Tibial artery (tissue), 4 donors: ENCODE results near the gene CCDC197.

Experiments
- DNase-seq, 2 donors: peaks; one replicate each; pipeline ENCODE4 v3.0.0-alpha.2; 2019
- H3K27ac ChIP-seq, 2 donors: fragments of 200-600 bp; sonication (generic) in 1 of 2; 1 replicate in 1 of 2; 2 replicates in 1 of 2; pipeline ENCODE4 v1.5.1; 2018 to 2019; ENCODE audit warnings: mild to moderate bottlenecking in 1 of 2
- H3K27me3 ChIP-seq, 2 donors: fragments of 200-600 bp; sonication (generic) in 1 of 2; one replicate each; pipeline versions ENCODE4 v1.5.1 to v1.6.0; 2016 to 2019
- H3K36me3 ChIP-seq, 3 donors: fragments of 200-600 bp; sonication (generic) in 2 of 3; one replicate each; pipeline ENCODE4 v1.5.1; 2016 to 2019; ENCODE audit warnings: mild to moderate bottlenecking in 2 of 3
- H3K4me1 ChIP-seq, 4 donors: fragments of 200-600 bp; sonication (generic) in 2 of 4; 1 replicate in 3 of 4; 2 replicates in 1 of 4; pipeline ENCODE4 v1.5.1; 2016 to 2019
- H3K4me3 ChIP-seq, 2 donors: fragments of 200-600 bp; sonication (generic) in 1 of 2; 1 replicate in 1 of 2; 2 replicates in 1 of 2; pipeline ENCODE4 v1.5.1; 2018 to 2019; ENCODE audit warnings: mild to moderate bottlenecking in 2 of 2
- H3K9me3 ChIP-seq, 3 donors: fragments of 200-600 bp; sonication (generic) in 1 of 3; one replicate each; pipeline ENCODE4 v1.5.1; 2016 to 2019
- CTCF ChIP-seq, 2 experiments: fragments of 200-600 bp in 1 of 2; fragments of 450-650 bp in 1 of 2; IDR thresholded peaks; one replicate each; pipeline ENCODE4 v1.5.1; 2017 to 2019; ENCODE audit warnings: antibody characterized with exemption in 2 of 2, mild to moderate bottlenecking in 1 of 2, moderate library complexity in 1 of 2
- intact Hi-C: fragments of 100-400 bp; cut with DNase I; formaldehyde crosslinking; loops from one replicate; pipeline ENCODE4 v1.15.0; 2023; ENCODE audit warnings: low total_unique reads

Gene CCDC197

GRCh38 chr14:94011795-94012194, 14.7 kb downstream of the CCDC197 start:
- no peak for TF ChIP-seq CTCF (IDR thresholded peaks at IDR 0.05)
- Histone ChIP-seq H3K27me3 (peaks cover 0 to 28% of the 10 kb centered on the region in 2 donors), H3K9me3 (no peaks in the 10 kb centered on the region), H3K4me3 (no peak overlapping the region), H3K4me1 (no peaks in the 10 kb centered on the region), H3K36me3 (no peaks in the 10 kb centered on the region), H3K27ac (no peak overlapping the region)
- intact Hi-C loops, result no loop called here
- no peak for DNase-seq

GRCh38 chr14:94014382-94014781, 17.3 kb downstream of the CCDC197 start:
- no peak for TF ChIP-seq CTCF (IDR thresholded peaks at IDR 0.05)
- DNase-seq, result no peak
- no peaks in the 10 kb centered on the region for H3K9me3 ChIP-seq
- intact Hi-C loops, result no loop called here
- H3K27me3 ChIP-seq, result peaks cover 0 to 20% of the 10 kb centered on the region in 2 donors
- H3K36me3 ChIP-seq, result no peaks in the 10 kb centered on the region
- H3K4me3 ChIP-seq, result no peak overlapping the region
- no peaks in the 10 kb centered on the region for H3K4me1 ChIP-seq
- H3K27ac ChIP-seq, result no peak overlapping the region

- H3K4me1 ChIP-seq, result no peaks in the 10 kb centered on the region
- H3K27me3 ChIP-seq, result peaks cover 0 to 18% of the 10 kb centered on the region in 2 donors
- DNase-seq, result no peak
- no peak overlapping the region for H3K27ac ChIP-seq
- no peak overlapping the region for H3K4me3 ChIP-seq
- H3K36me3 ChIP-seq, result no peaks in the 10 kb centered on the region
- H3K9me3 ChIP-seq, result no peaks in the 10 kb centered on the region
- no peak for TF ChIP-seq CTCF (IDR thresholded peaks at IDR 0.05)
- intact Hi-C loops, result no loop called here
Measured at GRCh38 chr14:94015223-94015622, 18.1 kb downstream of the CCDC197 start.

GRCh38 chr14:94016446-94016976, 19.4 kb downstream of the CCDC197 start:
- Histone ChIP-seq H3K36me3 (no peaks in the 10 kb centered on the region), H3K27me3 (peaks cover 0 to 6% of the 10 kb centered on the region in 2 donors), H3K4me3 (no peak overlapping the region), H3K4me1 (no peaks in the 10 kb centered on the region), H3K27ac (no peak overlapping the region), H3K9me3 (no peaks in the 10 kb centered on the region)
- no peak for DNase-seq
- intact Hi-C loops, result no loop called here
- no peak for TF ChIP-seq CTCF (IDR thresholded peaks at IDR 0.05)

GRCh38 chr14:94018308-94018707, 21.2 kb downstream of the CCDC197 start:
- Histone ChIP-seq H3K4me3 (no peak overlapping the region), H3K36me3 (no peaks in the 10 kb centered on the region), H3K27me3 (peaks cover 0 to 4% of the 10 kb centered on the region in 2 donors), H3K27ac (no peak overlapping the region), H3K9me3 (no peaks in the 10 kb centered on the region), H3K4me1 (no peaks in the 10 kb centered on the region)
- DNase-seq, result no peak
- no peak for TF ChIP-seq CTCF (IDR thresholded peaks at IDR 0.05)
- intact Hi-C loops, result no loop called here

GRCh38 chr14:94019329-94019728, 22.2 kb downstream of the CCDC197 start:
- TF ChIP-seq CTCF (IDR thresholded peaks at IDR 0.05), result no peak
- intact Hi-C loops, result no loop called here

More at GRCh38 chr14:94019329-94019728, 22.2 kb downstream of the CCDC197 start:
- H3K27me3 ChIP-seq, result peaks cover 0 to 4% of the 10 kb centered on the region in 2 donors
- no peak for DNase-seq
- H3K36me3 ChIP-seq, result no peaks in the 10 kb centered on the region
- H3K27ac ChIP-seq, result no peak overlapping the region
- no peak overlapping the region for H3K4me3 ChIP-seq
- H3K4me1 ChIP-seq, result no peaks in the 10 kb centered on the region
- no peaks in the 10 kb centered on the region for H3K9me3 ChIP-seq
